Measurements from ENCODE around the gene TNS3.

TNS3 gene

GRCh38 chr7:47581804-47582763 lies at the start of gene TNS3:
Gene TNS3, minus strand, starts transcription at chr7:47582111. Its CDS starts 142,475 bp downstream, at chr7:47439636.
- H3K4me1 Mint-ChIP-seq (ENCODE audit: low read depth) = peaks cover 6% of the 10 kb centered on the region
- no peak within 1 kb of the TSS for H3K27ac Mint-ChIP-seq
- peaks cover 16% of the 10 kb centered on the region for H3K27me3 Mint-ChIP-seq
- no peaks in the 10 kb centered on the region for H3K36me3 Mint-ChIP-seq
- no peaks in the 10 kb centered on the region for H3K9me3 Mint-ChIP-seq (ENCODE audit: low read depth)
- H3K4me3 Mint-ChIP-seq = no peak within 1 kb of the TSS

DNA sequence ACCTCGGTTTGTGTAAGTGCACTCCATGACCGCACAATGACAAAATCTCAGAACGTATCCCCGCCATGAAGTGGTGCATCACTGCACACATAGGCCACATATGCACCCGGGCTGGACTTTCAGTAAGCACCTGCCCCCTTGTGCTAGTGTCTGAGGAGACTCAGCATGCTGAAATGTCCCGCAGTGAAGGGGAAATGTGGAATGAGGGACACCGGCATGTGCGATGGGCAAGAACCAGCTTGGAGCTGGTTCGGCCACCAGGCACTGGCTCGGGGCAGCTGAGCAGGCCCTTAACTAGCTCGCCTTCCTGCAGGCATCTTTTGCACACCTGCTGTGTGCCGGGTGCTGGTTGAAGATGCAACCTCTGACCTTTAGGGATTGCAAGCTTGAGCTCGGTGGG lies 49.8 kb upstream of the TNS3 start:
- Mint-ChIP-seq H3K4me3 (no peak overlapping the region), H3K27me3 (no peaks in the 10 kb centered on the region), H3K36me3 (no peaks in the 10 kb centered on the region), H3K27ac (no peak overlapping the region), H3K4me1 (ENCODE audit: low read depth) (no peaks in the 10 kb centered on the region), H3K9me3 (ENCODE audit: low read depth) (no peaks in the 10 kb centered on the region)

- Mint-ChIP-seq H3K4me3 (no peak overlapping the region), H3K27me3 (no peaks in the 10 kb centered on the region), H3K36me3 (no peaks in the 10 kb centered on the region), H3K27ac (no peak overlapping the region), H3K9me3 (ENCODE audit: low read depth) (no peaks in the 10 kb centered on the region), H3K4me1 (ENCODE audit: low read depth) (no peaks in the 10 kb centered on the region)
Observed at GRCh38 chr7:47627580-47628283, 45.8 kb upstream of the TNS3 start.

DNA sequence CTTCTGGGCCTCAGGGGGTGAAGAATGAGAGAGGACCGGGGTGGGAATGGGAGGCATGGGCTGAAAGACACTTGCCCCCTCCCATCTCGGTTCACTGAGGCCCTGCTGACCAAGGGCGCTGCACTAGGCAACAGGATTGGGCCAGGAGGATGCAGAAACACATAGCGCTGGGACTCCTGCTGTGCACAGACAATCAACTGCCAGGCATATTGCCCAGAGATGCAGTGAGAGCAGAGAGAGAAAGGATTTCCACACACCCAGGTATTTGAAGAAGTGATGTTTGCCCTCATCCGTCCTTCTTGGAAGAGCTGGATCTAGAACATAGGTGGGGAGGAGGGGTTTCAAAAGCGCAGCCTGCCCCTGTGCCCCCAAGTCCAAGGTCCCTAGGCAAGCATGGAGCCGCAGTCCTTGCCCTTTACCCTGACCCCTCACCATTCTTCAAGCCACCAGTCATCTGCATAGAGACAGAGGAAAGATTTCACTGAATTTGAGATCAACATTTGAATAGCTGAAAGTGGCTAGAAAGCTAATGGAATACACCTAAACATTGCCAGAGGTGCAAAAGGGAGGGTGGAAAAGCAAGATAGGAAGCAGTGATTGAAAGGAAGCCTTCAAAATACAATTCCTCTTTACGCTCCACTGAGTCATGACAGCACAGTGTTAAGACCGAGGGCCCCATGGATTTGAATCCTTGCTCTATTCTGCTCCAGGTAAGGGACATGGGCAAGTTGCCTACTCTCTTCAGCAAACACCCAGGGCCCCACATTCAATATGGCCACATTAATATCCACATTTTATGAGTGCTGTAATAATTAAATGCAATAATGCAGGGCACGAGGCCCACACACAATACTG lies 44.2 kb upstream of the TNS3 start:
- Mint-ChIP-seq H3K27ac (no peak overlapping the region), H3K4me3 (no peak overlapping the region)

GRCh38 chr7:47624689-47625088 lies 42.8 kb upstream of the TNS3 start:
- Mint-ChIP-seq H3K27me3 (no peaks in the 10 kb centered on the region), H3K4me1 (ENCODE audit: low read depth) (peaks cover 3% of the 10 kb centered on the region), H3K27ac (no peak overlapping the region), H3K4me3 (no peak overlapping the region), H3K9me3 (ENCODE audit: low read depth) (no peaks in the 10 kb centered on the region), H3K36me3 (no peaks in the 10 kb centered on the region)

More for the DNA sequence above, 44.2 kb upstream of the TNS3 start:
- no peaks in the 10 kb centered on the region for H3K9me3 Mint-ChIP-seq (ENCODE audit: low read depth)
- H3K4me1 Mint-ChIP-seq (ENCODE audit: low read depth) = peaks cover 3% of the 10 kb centered on the region
- no peaks in the 10 kb centered on the region for H3K27me3 Mint-ChIP-seq
- no peaks in the 10 kb centered on the region for H3K36me3 Mint-ChIP-seq

- peaks cover 3% of the 10 kb centered on the region for H3K4me1 Mint-ChIP-seq (ENCODE audit: low read depth)
- no peaks in the 10 kb centered on the region for H3K36me3 Mint-ChIP-seq
- no peaks in the 10 kb centered on the region for H3K9me3 Mint-ChIP-seq (ENCODE audit: low read depth)
- H3K27ac Mint-ChIP-seq = no peak overlapping the region
- no peak overlapping the region for H3K4me3 Mint-ChIP-seq
- H3K27me3 Mint-ChIP-seq = no peaks in the 10 kb centered on the region
Observed at GRCh38 chr7:47622946-47623640, 41.2 kb upstream of the TNS3 start.

- no peak overlapping the region for H3K27ac Mint-ChIP-seq
- no peaks in the 10 kb centered on the region for H3K9me3 Mint-ChIP-seq (ENCODE audit: low read depth)
- H3K4me1 Mint-ChIP-seq (ENCODE audit: low read depth) = peaks cover 3% of the 10 kb centered on the region
- H3K4me3 Mint-ChIP-seq = no peak overlapping the region
- peaks cover 3% of the 10 kb centered on the region for H3K36me3 Mint-ChIP-seq
- no peaks in the 10 kb centered on the region for H3K27me3 Mint-ChIP-seq
Observed at GRCh38 chr7:47622586-47622945, 40.7 kb upstream of the TNS3 start.

GRCh38 chr7:47621979-47622561 lies 40.2 kb upstream of the TNS3 start:
- peaks cover 3% of the 10 kb centered on the region for H3K4me1 Mint-ChIP-seq (ENCODE audit: low read depth)

DNA sequence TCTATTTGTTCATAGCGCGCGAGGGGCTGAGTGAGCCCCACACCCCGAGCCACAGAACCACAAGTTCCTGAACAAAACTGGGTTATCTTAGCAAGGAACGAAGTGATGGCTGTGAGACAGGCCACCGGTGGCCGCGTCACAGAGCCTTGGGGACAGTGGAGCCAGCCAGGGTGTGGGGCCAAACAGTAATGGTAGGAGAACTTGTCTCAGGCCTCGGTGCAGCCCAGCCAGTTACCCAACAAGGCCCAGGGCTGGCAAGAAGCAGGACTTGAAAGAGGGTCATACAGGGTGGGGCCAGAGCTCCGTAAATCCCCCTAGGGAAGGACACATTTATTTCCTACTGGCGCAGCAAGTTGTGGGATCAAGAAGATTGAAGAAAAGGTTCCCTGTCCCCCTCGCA lies 39.4 kb upstream of the TNS3 start:
- no peak overlapping the region for H3K4me3 Mint-ChIP-seq
- peaks cover 3% of the 10 kb centered on the region for H3K4me1 Mint-ChIP-seq (ENCODE audit: low read depth)
- H3K36me3 Mint-ChIP-seq = peaks cover 3% of the 10 kb centered on the region
- no peaks in the 10 kb centered on the region for H3K9me3 Mint-ChIP-seq (ENCODE audit: low read depth)
- no peak overlapping the region for H3K27ac Mint-ChIP-seq
- no peaks in the 10 kb centered on the region for H3K27me3 Mint-ChIP-seq

More at GRCh38 chr7:47621979-47622561, 40.2 kb upstream of the TNS3 start:
- H3K9me3 Mint-ChIP-seq (ENCODE audit: low read depth) = no peaks in the 10 kb centered on the region
- no peak overlapping the region for H3K4me3 Mint-ChIP-seq
- no peak overlapping the region for H3K27ac Mint-ChIP-seq
- H3K27me3 Mint-ChIP-seq = no peaks in the 10 kb centered on the region
- peaks cover 3% of the 10 kb centered on the region for H3K36me3 Mint-ChIP-seq

DNA sequence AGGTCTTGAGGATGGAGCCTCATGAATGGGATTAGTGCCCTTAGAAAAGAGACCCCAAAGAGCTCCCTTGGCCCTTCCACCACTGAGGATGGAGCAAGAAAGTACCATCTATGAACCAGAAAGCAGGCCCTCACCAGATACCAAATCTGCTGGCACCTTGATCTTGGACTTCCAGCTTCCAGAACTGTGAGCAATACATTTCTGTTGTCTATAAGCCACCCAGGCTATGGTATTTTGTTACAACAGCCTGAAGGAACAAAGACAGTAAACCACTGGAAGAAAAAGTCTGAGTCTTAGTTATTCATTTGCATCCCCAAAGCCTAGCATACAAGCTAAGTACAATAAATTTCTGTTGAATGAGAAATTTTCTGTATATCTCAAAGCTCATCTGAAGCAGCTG lies 37.9 kb upstream of the TNS3 start:
- H3K4me3 Mint-ChIP-seq = no peak overlapping the region
- H3K9me3 Mint-ChIP-seq (ENCODE audit: low read depth) = no peaks in the 10 kb centered on the region
- H3K27ac Mint-ChIP-seq = no peak overlapping the region
- peaks cover 3% of the 10 kb centered on the region for H3K4me1 Mint-ChIP-seq (ENCODE audit: low read depth)
- H3K27me3 Mint-ChIP-seq = no peaks in the 10 kb centered on the region
- H3K36me3 Mint-ChIP-seq = peaks cover 3% of the 10 kb centered on the region

- no peak overlapping the region for H3K27ac Mint-ChIP-seq
- no peaks in the 10 kb centered on the region for H3K9me3 Mint-ChIP-seq (ENCODE audit: low read depth)
- peaks cover 3% of the 10 kb centered on the region for H3K36me3 Mint-ChIP-seq
Observed at GRCh38 chr7:47617131-47617530, 35.2 kb upstream of the TNS3 start.

DNA sequence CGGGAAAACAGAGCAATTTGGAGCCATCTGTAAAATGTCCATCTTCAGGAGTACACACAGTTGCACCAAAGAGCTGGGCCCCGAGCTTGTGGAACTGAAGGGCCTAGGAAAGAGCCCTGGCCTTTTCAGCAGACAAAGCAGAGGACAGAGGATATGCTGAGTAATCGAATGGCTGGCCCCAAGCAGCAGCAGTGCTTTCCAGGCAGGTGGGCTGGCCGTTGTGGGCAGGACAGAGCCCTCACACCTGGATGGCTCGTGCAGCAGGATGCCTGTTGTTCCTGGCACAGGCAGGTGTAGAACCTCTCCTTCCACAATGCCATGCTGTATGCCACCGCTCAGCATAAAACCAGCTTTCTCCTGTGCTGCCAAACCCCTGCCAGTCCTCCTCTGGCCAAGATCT lies 32.5 kb upstream of the TNS3 start:
- no peaks in the 10 kb centered on the region for H3K9me3 Mint-ChIP-seq (ENCODE audit: low read depth)

More at GRCh38 chr7:47617131-47617530, 35.2 kb upstream of the TNS3 start:
- no peaks in the 10 kb centered on the region for H3K27me3 Mint-ChIP-seq
- no peaks in the 10 kb centered on the region for H3K4me1 Mint-ChIP-seq (ENCODE audit: low read depth)
- no peak overlapping the region for H3K4me3 Mint-ChIP-seq

GRCh38 chr7:47611045-47611511 lies 29.2 kb upstream of the TNS3 start:
- Mint-ChIP-seq H3K27ac (no peak overlapping the region), H3K9me3 (ENCODE audit: low read depth) (no peaks in the 10 kb centered on the region), H3K27me3 (no peaks in the 10 kb centered on the region), H3K36me3 (no peaks in the 10 kb centered on the region), H3K4me1 (ENCODE audit: low read depth) (no peaks in the 10 kb centered on the region), H3K4me3 (no peak overlapping the region)

More for the DNA sequence above, 32.5 kb upstream of the TNS3 start:
- no peaks in the 10 kb centered on the region for H3K27me3 Mint-ChIP-seq
- no peak overlapping the region for H3K4me3 Mint-ChIP-seq
- H3K27ac Mint-ChIP-seq = no peak overlapping the region
- peaks cover 3% of the 10 kb centered on the region for H3K36me3 Mint-ChIP-seq
- H3K4me1 Mint-ChIP-seq (ENCODE audit: low read depth) = no peaks in the 10 kb centered on the region

Measured in activated naive CD8-positive, alpha-beta T cell (primary cell).